HG03064 (cell line): ENCODE data around the gene TBCEL.

Experiments used
- ATAC-seq: cut with Tn5 transposase; IDR thresholded peaks from one replicate; pipeline ENCODE4 v1.9.1; 2021; ENCODE audit warnings: low read depth; ENCODE audit not compliant: unreplicated experiment

The TBCEL gene

GRCh38 chr11:121132211-121132976 is 108.5 kb downstream of the TBCEL start:
- no peak for ATAC-seq

DNA sequence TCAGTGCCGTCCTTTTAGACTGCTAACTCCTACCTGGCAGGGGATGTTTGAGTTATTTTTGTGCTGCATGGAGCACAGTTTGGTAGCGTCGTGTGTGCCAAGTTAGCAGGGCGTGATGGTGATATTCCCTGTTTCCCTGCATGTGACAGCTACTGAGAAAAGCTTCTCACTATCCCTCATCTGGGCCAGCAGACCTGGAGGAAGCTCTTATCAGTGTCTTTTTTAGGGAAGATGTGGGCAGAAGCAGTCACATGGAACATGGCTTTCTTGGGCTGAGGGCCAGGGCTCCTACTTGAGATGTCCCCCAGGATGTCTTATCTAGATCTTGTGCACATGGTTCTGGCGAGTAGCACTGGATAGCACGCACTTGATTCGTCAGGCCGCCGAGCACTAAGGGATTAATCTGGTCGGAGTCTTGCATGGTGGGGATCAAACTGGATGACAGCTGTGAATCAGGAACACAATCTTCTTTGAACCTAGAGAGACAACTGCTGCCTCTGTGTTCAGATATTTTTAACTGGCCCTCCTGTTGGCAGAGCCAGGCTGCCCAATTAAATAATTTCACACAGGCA is 110.9 kb downstream of the TBCEL start:
- no peak for ATAC-seq

GRCh38 chr11:121137005-121137404 is 113.1 kb downstream of the TBCEL start:
- ATAC-seq: no peak

GRCh38 chr11:121138259-121138658 is 114.4 kb downstream of the TBCEL start:
- no peak for ATAC-seq

- ATAC-seq: no peak
Measured at GRCh38 chr11:121140369-121140768, 116.5 kb downstream of the TBCEL start.
